HK-2 (cell line): Measurements from ENCODE around the gene GNB3.
A peak's percentile ranks its signal among the peaks of the same experiment; 100 is the strongest.
"Not testable (repeated sequence)": the region's sequence is repeated elsewhere in the genome, so short reads cannot be mapped to it uniquely, and the experiment has no call there.

ENCODE experiments used
- DNase-seq: peaks from one replicate; pipeline ENCODE4 v3.0.0-alpha.2; 2018; ENCODE audit not compliant: unreplicated experiment

GNB3 gene

DNA sequence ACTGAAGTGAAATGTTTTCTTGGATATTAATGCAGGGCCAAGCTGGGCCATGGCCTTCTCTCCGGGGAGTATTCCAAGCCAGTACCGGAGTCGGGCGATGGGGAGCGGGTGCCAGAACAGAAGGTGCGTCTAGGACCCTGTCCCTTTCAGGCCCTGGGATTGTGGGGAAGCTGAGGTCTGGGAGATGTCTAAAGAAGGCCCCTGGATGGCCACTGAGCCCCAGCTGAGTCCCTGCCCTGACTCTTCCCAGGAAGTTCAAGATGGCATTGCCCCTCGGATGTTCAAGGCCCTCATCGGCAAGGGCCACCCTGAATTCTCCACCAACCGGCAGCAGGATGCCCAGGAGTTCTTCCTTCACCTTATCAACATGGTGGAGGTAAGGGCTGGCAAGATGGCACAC lies 19.4 kb downstream of the GNB3 start:
- no peak for DNase-seq

- no peak for DNase-seq
Measured at GRCh38 chr12:6860942-6861341, 20.2 kb downstream of the GNB3 start.

- no peak for DNase-seq
Measured at GRCh38 chr12:6861391-6861790, 20.7 kb downstream of the GNB3 start.

- no peak for DNase-seq
Measured at GRCh38 chr12:6863033-6863432, 22.3 kb downstream of the GNB3 start.

DNA sequence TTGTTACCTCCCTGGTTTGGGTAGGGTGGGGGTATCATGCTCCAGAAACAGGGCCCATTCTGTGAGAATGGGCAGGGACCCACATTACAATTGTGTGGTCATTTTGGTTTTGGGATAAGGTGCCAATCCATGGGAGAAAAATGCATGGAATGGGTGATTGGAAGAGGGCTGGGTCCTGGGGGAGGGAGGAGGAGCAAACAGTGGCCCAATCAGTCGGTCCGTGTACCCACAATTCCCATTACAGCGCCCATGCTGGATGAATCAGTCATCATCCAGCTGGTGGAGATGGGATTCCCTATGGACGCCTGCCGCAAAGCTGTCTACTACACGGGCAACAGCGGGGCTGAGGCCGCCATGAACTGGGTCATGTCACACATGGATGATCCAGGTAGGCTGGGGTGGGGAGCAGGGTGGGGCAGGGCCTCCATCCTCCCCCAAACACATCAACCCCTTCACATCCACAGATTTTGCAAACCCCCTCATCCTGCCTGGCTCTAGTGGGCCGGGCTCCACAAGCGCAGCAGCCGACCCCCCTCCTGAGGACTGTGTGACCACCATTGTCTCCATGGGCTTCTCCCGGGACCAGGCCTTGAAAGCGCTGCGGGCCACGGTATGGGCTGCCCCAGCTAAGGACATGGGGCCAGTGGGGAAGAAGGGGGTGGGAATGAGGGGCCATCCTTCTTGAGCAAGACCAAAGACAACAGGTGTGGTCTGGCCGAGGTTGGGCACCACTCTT lies 23.0 kb downstream of the GNB3 start:
- DNase-seq: no peak

DNA sequence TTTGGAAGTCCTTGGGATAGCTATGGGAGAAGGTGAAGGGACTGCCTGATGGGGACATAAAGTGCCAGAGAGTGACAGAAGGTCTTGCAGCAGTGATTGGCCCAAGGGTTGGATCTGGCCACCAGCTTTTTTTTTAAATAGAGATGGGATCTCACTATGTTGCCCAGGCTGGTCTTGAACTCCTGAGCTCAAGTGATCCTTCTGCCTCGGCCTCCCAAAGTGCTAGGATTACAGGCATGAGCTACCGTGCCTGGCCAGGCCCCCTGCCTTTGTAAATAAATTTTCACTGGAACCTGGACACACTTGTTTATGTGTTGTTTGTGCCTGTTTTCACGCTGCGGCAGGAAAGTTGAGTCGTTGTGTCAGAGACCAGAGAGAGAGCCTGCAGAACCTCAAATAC lies 24.6 kb downstream of the GNB3 start:
- DNase-seq: not testable (repeated sequence)

DNA sequence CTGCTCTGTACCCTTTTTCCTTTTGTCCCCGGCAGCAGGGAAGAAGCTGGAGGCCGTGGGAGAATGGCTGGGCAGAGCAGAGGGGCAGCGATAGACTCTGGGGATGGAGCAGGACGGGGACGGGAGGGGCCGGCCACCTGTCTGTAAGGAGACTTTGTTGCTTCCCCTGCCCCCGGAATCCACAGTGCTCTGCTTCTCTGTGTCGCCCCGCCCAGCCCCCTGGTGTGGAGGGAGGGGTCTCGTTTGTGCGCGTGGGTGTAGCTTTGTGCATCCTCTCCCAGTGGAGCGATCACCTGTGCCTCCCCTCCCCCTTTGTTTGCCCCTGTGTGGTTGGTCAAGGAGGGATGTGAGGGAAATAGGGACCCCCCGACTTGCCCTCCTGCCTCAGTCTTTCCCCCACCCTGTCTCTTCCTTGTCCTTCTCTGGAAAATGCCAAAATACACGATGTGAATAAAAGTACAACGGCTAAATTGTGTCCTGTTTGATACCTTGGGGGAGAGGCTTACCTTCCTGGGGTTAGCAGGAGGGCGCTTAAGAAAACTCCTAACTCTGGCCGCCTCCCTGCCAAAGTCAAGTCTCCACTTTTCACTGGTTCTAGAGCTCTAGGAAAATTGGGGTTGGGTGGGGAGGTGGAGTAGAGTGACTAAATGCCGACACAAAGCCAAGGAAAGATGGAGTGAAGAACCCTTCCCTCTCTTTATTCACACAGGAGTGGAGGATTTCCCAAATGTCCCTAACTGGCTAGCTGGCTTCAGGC lies 25.6 kb downstream of the GNB3 start:
- DNase-seq: no peak

DNA sequence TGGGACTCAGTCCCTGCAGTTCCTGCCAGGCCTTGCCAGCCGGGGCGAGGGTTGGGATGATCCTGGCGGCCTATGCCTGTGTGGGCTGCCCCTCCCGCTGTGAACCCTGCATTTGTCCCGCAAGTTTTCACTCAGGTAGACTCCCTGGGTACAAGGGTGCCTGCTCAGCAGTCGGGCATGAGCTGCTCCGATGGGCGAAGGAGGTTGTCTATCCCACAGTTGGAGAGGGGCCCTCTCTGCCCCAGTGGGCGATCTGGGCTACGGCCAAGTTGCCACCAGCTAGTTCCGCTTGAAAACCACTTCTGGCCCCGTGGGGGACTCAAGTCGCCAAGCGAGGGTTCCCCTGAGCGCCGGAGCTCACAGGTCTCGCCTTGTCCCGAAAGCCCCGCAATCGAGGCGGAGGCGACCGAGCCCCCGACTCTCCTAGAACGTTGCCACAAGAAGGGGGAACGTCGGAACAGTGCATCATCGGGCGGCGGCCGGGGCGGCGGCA lies 26.2 kb downstream of the GNB3 start:
- no peak for DNase-seq

GRCh38 chr12:6867413-6868210 lies 26.9 kb downstream of the GNB3 start, which contains the start of gene TPI1:
Gene TPI1 (plus strand): TSS chr12:6867531. CDS start chr12:6867567, 36 bp downstream.
- peak; percentile 91 for DNase-seq

DNA sequence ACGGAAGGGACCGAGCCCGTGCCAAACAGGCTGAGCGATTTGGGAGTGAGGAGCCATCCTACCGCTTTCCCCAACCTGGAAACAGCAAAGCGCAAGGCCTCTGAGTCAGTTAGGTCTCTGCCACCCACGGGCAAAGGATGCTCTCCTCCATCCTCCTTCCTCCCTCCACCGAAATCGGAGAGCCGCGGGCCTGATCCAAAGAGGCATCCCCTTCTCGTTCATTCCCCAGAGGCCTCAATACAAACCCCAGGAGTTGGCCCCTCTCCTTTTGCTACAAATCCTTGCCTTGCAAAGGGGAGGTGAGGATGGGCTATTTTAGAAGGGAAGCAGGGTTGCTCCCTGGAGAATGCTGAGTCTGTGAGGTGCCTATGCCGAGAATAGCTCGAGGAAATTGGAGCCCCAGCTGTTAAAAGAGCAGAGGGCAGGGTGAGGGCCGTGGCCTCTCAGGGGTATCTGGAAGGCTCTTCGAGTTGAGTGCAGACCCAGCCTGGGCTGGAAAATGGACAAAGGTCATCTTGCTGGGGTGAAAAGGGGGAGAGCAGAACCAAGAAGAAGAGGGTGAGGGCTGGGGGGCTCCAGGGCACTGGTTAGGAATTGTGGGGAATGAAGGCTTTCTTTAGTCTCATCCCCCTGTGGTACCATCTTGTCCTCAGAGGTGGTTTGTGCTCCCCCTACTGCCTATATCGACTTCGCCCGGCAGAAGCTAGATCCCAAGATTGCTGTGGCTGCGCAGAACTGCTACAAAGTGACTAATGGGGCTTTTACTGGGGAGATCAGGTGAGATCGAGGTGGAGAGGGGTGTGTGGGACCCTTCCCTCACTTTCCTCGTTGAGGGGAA lies 27.7 kb downstream of the GNB3 start:
- peak; percentile 20 for DNase-seq

DNA sequence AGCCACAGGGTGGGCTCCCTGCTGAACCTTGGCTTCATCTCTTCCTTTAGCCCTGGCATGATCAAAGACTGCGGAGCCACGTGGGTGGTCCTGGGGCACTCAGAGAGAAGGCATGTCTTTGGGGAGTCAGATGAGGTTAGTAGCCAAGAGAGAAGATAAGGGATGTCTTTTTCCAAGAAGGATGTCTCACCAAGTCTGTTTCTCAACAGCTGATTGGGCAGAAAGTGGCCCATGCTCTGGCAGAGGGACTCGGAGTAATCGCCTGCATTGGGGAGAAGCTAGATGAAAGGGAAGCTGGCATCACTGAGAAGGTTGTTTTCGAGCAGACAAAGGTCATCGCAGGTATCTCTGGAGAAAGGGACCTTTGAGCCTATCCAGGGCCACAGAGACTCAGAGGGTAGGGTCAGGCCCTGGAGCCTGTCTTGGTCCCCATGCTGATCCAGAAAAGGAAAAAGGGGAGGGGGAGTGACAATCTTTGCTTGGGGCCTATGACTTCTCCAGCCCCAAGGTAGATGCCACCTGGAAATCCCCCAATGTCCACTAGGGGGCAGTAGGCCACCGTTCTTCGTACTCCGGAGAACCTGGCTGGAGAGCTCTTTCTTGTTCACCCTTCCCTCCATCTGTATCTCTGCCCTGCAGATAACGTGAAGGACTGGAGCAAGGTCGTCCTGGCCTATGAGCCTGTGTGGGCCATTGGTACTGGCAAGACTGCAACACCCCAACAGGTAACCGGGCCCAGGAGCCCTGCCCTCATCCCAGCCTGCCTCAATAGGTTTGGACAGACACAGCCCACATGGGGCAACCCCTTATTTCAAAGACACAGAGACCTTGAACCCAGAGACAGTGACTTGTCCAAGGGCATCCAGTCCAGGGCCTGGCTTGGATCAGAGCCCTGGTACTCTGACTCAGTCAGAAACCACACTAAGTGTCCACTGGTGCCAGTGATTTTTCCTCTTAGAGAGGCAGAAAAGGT lies 28.6 kb downstream of the GNB3 start:
- peak; percentile 84 for DNase-seq

- not testable (repeated sequence) for DNase-seq
Measured at GRCh38 chr12:6870304-6870703, 29.6 kb downstream of the GNB3 start.

DNA sequence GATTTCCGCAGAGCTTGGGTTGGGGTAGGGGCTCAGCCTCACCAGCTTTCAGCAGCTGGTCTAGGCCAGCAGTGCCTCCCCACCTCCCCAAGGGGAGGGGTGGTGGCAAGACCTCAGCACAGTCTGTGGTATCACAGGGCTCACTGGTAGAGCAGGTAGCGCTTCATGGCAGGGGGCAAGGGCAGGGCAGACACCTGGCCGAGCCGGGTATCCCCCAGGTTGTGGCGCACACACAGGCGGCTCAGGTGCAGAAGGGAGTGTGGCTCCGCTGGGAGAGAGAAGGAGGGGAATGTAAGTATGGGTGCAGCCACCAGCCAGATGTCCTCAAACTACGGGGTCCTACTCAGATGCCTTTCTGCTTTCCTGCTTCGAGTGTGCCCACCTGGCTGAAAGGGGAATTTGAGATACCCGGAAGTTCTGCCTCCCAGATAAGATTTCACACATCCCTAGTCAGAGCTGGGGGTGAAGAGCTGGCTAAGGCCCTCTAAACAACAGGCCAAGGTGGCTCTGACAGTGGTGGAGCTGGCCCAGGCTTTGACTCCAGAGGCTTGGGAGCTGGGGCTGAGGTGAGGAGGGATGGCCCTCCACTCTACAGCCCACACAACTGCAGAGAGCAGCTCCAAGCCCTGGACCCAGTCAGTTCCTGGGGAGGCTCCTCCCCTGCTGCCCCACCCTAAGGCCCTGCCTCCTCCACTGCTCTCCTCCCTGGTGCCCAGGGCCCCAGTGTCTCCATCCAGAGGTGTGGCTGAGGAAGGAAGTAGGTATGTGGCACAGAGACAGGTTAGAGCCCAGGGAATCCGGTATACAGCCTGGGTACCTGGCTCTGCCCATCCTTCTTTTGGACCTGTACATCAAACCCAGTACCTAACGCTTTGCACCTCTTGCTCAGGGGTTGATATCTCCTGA lies 30.6 kb downstream of the GNB3 start:
- peak; percentile 79 for DNase-seq

- DNase-seq: peak; percentile 89
Measured at GRCh38 chr12:6872073-6873048, 31.6 kb downstream of the GNB3 start.

DNA sequence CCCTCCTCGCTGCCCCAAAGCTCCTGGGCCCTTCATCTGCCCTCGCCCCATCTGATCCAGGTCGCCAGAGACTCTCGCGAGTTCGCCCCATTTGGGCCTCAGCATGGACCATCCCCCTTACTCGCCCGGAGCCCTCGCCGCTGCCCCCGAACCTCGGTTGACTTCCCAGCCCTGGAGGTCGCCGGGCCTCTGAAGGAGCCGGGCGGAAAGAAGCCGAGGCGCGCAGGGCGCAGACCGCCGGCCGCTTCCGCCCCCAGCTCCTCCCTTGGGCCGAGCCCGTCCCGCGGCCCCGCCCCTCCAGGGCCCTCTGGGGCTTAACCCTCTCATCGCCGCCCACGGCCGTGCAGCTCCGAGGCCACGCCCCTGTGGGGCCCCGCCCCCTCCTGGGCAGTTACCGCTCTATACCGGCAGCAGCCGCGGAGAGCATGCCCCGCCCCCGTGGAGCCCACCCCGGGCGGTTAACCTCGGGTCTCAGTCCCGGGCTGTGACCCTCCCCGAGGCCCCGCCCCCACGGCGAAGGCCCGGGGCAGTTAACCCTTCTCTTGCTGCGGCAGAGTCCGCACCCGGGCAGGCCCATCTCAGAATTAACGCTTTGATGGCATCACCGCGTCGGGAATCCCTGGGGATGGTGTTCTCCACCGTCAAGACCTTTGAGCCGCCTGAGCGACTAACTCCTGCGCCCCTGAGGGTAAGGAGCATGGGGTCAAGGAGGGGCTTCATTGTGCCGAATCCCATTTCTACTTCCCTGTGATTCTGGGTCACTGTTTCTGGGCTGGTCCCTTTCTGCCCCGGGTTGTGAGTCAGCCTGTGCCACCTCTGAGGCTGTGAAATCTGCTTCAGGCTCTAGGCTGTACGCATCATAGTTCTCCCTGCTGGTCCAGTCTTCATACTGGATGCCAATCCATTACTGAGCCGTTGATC lies 32.6 kb downstream of the GNB3 start, which contains the start of gene SPSB2:
Gene SPSB2 (minus strand): TSS at position 210 of the 921 bp plus-strand sequence. CDS start 402 bp downstream, outside the sequence.
- peak; percentile 99 for DNase-seq

GRCh38 chr12:6874015-6874368 lies 33.3 kb downstream of the GNB3 start:
- not testable (repeated sequence) for DNase-seq

DNA sequence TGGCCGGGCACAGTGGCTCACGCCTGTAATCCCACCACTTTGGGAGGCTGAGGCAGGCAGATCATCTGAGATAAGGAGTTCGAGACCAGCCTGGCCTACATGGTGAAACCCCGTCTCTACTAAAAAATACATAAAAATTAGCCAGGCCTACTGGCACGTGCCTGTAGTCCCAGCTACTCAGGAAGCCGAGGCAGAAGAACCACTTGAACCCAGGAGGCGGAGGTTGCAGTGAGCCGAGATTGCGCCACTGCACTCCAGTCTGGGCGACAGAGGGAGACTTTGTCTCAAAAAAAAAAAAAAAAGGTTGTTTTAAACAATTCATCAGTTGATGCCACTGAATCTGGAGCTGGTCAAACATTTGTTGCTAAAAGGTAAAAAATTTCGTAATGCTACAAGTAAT lies 39.1 kb downstream of the GNB3 start:
- DNase-seq: not testable (repeated sequence)
